ENCODE data around the gene RITA1.

DNA sequence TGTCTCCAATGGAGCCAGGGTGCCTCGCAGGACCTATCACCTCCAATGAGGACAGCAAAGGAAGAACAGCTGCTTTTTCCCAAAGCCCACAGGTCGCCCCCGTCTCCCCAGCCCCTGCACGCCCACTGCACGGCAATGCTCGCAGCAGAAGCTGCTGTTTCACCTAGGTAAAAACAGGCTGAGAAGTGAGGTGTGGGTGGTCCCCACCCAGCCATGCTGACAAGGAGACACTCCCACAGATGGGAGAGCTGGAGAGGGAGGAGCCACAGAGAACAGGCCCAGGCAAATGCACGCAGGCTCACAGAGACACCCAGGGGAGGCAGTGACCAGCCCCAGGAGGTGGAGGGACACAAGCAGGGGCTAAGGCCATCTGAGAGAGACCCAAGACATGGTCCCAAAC lies 25.6 kb upstream of the RITA1 start:
- TF ChIP-seq POLR2A (IDR thresholded peaks at IDR 0.05) (no peak), EP300 (IDR thresholded peaks at IDR 0.05) (no peak)
- TF ChIP-seq, protein P1, sequence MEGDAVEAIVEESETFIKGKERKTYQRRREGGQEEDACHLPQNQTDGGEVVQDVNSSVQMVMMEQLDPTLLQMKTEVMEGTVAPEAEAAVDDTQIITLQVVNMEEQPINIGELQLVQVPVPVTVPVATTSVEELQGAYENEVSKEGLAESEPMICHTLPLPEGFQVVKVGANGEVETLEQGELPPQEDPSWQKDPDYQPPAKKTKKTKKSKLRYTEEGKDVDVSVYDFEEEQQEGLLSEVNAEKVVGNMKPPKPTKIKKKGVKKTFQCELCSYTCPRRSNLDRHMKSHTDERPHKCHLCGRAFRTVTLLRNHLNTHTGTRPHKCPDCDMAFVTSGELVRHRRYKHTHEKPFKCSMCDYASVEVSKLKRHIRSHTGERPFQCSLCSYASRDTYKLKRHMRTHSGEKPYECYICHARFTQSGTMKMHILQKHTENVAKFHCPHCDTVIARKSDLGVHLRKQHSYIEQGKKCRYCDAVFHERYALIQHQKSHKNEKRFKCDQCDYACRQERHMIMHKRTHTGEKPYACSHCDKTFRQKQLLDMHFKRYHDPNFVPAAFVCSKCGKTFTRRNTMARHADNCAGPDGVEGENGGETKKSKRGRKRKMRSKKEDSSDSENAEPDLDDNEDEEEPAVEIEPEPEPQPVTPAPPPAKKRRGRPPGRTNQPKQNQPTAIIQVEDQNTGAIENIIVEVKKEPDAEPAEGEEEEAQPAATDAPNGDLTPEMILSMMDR (IDR thresholded peaks at IDR 0.05): no peak

All from ovary (tissue), 3 donors.